ENCODE data around the gene DCBLD1.

DCBLD1 gene

DNA sequence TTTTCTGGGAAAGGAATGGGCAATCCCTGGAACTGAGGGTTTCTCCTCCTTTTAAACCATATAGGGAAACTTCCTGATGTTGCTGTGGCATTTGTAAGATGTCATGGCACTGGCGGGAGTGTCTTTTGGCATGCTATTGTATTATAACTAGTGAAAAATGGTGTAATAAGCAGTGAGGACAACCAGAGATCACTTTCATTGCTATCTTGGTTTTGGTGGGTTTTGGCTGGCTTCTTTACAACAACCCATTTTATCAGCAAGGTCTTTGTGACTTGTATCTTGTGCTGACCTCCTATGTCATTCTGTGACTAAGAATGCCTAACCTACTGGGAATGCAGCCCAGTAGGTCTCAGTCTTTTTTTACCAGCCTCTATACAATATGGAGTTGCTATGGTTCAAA lies 9.1 kb upstream of the DCBLD1 start:
- no peak for DNase-seq

DNA sequence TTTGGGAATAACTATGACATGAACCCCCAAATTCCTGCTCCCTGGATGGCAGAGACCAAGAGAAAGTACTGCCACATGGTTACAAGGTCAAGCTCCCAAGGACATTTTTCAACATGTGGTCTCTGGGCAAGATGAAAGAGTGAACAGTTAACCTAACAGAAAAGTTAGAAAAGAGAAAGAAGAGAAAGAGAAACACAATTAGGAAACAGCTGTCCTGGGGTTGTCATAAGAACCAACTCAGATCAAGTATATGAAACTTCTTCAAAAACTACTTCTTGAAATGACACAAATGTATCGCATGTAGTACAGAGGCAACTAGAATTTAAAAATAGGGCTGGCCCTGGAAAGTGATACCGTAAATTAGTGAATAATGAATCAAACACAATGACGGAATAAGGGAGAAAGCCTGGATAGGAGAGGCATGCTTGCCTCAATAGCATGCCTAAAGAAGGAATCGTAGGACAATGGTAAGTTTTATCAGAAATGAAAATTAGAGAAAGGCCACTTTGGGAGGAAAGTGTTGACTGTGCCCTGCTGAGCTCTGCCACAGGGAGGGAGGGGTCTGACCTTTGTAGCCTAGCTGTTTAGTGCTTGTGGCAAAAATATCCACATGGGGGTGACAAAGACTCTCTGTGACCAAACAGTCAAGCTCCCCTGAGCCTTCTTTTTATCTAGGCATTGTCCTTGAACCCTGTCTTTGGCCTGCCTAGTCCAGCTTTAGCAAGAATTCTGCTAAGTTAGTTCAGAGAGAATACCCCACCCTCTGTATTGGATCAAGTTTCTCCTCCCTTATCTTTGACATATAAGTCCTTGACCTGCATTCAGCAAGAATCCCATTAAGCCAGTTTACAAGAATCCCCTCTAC lies 4.3 kb upstream of the DCBLD1 start:
- DNase-seq = no peak

DNA sequence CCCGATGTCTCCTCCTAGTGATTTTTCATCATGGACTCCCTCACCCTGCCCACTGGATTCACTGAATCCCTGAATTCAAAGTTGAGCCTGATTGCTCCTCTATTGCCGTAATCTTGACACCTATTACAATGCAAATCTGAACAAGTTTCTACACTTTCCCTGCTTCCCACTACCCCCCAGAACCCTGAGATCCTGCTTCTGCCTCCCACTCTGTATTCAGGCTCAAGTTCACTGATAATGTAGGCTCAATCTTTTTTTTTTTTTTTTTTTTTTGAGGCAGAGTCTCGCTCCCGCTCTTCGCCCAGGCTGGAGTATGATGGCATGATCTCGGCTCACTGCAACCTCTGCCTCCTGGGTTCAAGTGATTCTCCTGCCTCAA lies 3.6 kb upstream of the DCBLD1 start:
- DNase-seq = no peak

DNA sequence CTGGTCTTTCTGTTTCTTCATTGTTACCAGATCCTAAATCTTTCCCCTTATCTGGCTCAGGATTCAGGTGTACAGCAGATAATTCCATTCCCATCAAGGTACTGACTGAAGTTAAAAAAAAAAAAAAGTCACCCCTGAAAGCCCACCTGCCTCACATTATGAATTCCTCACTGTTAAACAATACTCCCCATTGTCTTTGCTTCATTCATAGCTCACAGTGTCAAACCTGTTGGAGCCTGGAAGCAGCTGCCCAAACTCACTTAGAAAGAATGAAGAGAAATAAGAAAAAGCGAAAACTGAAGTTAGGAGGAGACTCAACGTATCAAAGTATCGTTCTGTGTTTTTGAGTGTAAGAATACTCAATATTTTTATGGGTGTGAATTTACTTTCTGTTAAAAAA lies 1.8 kb upstream of the DCBLD1 start:
- DNase-seq = no peak

DNA sequence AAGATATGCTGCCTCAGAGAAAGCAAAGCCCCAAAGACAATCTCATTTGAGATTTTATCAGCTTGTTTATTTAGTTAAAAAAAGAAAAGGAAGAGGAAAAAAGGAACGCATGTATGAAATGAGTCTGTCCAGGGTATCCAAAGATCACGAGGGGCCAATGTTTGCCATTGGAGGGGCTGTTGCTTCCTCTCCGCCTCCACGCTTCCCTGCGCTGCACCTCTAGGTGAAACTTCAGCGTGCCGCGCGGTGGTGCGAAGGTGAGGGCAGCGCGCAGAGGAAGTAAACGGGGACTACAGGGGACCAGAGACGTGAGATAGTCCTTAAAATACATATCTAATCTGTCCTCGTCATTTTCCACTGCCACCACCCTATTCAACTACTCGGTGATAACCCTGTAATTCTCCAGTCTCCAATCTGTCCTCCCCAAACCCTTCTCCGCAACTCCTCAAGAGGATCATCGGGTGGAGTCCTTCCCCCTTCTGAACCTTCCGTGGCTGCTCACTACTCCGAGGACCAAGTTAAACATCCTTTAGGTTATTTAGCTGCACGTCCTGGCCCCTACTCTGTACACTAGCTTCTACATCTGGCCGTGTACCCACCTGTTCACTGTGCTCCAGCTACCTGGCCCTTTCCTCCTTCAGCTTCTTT lies 1.1 kb upstream of the DCBLD1 start:
- DNase-seq = no peak

DNA sequence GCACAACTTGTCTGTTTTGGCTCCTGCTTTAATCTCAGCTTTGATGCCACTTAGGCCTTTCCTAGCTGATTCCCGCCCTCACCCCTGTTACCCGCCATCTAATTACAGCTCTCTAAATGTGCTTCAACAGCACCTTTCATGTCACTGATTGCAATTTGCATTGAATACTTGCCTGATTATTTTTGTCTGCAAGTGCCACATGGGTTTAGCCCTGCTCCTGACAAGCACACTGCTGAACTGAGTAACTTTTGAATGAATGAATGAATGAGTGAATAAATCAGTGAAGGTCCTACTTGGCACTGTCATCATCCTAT lies 591 bp upstream of the DCBLD1 start:
- DNase-seq = no peak

DNA sequence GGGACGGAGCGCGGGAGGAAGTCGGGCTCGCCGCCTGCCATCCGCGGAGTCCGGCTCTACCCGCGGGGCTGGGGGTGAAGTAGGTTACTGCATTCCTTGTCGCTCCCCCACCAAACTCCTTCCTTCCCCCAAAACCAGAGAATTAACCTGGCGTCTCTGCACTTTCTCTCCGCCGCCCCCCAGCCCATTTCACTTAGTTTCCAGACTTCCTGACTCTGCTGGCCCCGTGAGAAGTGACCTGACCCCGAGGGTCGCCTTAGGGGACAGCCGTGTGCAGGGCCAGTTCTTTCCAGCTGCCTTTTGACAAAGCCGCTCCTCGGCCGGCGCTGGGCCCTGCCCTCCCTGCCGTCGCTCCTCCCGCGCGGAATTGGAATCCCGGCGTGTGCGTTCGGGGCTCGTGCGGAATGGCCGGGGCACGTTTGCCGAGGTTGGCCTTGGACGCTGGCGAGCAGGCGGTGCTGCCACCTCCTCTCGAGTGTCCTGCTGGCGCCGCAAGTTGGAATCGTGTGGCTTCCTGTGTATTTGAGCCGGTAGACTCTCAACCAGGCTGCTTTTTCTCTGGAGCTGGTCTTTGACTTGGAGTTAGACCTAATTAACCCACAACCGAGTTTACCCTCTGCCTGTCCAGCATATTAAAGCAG lies 650 bp downstream of the DCBLD1 start:
- DNase-seq = peak; percentile 30

GRCh38 chr6:117483645-117484016 lies 1.2 kb downstream of the DCBLD1 start:
- DNase-seq = peak; percentile 34

GRCh38 chr6:117484052-117484646 lies 1.7 kb downstream of the DCBLD1 start:
- no peak for DNase-seq

GRCh38 chr6:117485433-117485832 lies 3.0 kb downstream of the DCBLD1 start:
- no peak for DNase-seq

- no peak for DNase-seq
These were observed 5.3 kb downstream of the DCBLD1 start for GRCh38 chr6:117487821-117488220.

- no peak for DNase-seq
These were observed 6.5 kb downstream of the DCBLD1 start for GRCh38 chr6:117489003-117489402.

DNA sequence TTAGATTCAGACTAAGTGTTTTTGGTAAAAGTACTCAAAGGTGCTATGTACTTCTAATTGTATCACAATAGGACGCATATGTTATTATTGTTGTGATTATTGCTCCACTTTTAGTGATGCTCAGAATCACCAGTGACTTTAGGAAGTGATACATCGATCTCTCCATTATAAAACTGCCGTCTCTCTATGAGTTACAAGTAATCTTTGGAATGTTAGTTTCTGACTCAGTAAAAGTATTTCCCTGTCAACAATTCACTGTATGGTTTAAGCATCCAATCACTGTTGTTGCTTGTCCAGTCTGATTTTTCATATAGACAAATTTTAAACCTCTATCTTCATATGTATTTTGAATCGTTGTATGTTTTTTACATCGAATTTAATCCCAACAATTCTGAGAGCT lies 9.4 kb downstream of the DCBLD1 start:
- no peak for DNase-seq

- no peak for DNase-seq
These were observed 11.0 kb downstream of the DCBLD1 start for GRCh38 chr6:117493470-117493869.

DNA sequence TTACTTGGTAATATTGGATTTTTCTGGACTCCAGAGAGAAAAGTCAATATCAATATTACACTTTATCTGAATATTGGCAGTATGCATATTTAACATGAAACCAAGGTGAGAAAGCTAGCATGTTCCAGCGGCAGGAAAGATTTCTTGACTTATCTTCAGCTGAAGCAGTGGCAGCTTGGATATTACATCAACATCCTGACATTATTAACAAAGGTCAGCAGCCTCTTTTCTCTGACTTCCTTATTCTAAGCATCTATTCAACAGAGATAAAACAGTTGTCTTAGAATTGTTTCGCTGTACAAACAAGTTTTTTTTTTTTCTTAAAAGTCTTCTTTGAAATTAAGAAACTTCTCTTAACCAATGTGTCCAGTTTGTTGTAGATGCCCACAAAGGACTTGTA lies 11.8 kb downstream of the DCBLD1 start:
- no peak for DNase-seq

GRCh38 chr6:117494694-117495318 lies 12.3 kb downstream of the DCBLD1 start:
- DNase-seq = no peak

DNA sequence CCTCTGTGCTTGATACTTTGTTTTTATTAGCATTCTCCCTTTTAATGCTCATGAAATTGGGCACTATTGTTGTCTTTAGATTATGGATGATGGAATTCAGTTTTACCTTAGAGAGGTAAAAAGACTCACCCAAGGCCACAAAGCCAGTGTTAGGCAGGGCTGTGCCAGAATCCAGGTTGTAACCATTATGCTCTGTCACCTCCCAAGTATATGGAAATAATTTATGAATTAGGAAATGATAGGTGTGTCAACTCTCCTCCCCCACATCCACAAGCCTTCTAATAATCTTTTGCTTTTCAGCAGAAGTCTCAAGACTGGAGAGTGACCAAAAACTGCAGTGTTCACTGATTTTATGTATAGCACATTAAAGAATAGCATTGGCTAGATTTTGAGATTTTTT lies 13.0 kb downstream of the DCBLD1 start:
- DNase-seq = no peak

- no peak for DNase-seq
These were observed 13.4 kb downstream of the DCBLD1 start for GRCh38 chr6:117495869-117496268.

GRCh38 chr6:117496383-117496990 lies 14.0 kb downstream of the DCBLD1 start:
- DNase-seq = no peak

DNA sequence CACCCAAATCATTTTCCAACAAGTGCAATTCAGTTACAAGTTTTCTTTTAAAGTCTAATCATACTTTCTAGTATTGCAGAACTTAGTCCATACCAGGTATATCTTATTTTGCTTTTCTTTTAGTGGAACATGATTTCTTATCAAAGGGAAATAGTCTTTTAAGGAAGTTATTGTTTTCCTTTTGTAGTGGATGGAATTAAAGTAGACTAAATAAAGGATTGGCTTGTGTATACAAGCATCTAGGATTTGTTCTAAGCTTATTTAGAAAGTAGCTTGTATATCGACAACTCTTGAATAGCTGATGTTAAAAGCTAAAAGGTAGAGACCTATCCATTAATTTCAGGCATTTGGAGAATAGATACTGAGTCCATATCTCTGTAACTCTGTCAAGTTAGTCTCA lies 14.8 kb downstream of the DCBLD1 start:
- DNase-seq = no peak

GRCh38 chr6:117498159-117498558 lies 15.7 kb downstream of the DCBLD1 start:
- DNase-seq = no peak

- DNase-seq = no peak
These were observed 19.2 kb downstream of the DCBLD1 start for GRCh38 chr6:117501722-117502121.

GRCh38 chr6:117502580-117502979 lies 20.1 kb downstream of the DCBLD1 start:
- no peak for DNase-seq
